Right lobe of liver (tissue), 6 donors: Measurements from ENCODE around the gene GABRG3. TPM values are rescaled to one million over a fixed set of nuclear protein-coding genes. Genes with fewer than 3 reads are reported as not detected.

Experiments
- ATAC-seq, 4 donors: fragments of 200-7000 bp; cut with Tn5 transposase; one replicate each; pipeline ENCODE4 v1.9.1; 2020; ENCODE audit warnings: mild to moderate bottlenecking in 4 of 4, moderate library complexity in 4 of 4
- DNase-seq, 3 donors: peaks; one replicate each; pipeline ENCODE4 v3.0.0-alpha.2; 2020
- H3K27ac ChIP-seq, 3 donors: fragments of 200-600 bp; one replicate each; pipeline ENCODE4 v1.8.0; 2022
- H3K27me3 ChIP-seq, 2 donors: fragments of 200-600 bp; one replicate each; pipeline ENCODE4 v1.8.0; 2022
- H3K36me3 ChIP-seq, 4 donors: fragments of 200-600 bp; sonication (generic) in 1 of 4; one replicate each; pipeline versions ENCODE4 v1.5.1 to v1.8.0; 2017 to 2022; ENCODE audit warnings: control low read depth in 1 of 4
- H3K4me1 ChIP-seq, 4 donors: fragments of 200-600 bp; sonication (generic) in 1 of 4; one replicate each; pipeline versions ENCODE4 v1.5.1 to v1.8.0; 2017 to 2022; ENCODE audit warnings: control low read depth in 1 of 4
- H3K4me3 ChIP-seq, 3 donors: fragments of 200-600 bp; one replicate each; pipeline ENCODE4 v1.8.0; 2022
- H3K9me3 ChIP-seq, 4 donors: fragments of 200-600 bp; sonication (generic) in 1 of 4; one replicate each; pipeline versions ENCODE4 v1.5.1 to v1.8.0; 2017 to 2022; ENCODE audit warnings: control low read depth in 1 of 4
- POLR2A ChIP-seq: fragments of 450-650 bp; IDR thresholded peaks from one replicate; pipeline ENCODE4 v1.6.1; 2017; ENCODE audit warnings: antibody characterized with exemption, mild to moderate bottlenecking
- WGBS: methylation state at CpG from one replicate; pipeline ENCODE4 v1.1.6; 2018; ENCODE audit warnings: low coverage, low lambda C conversion rate; ENCODE audit not compliant: insufficient coverage; ENCODE audit errors: missing lambda C conversion rate; 5-methylcytosine and 5-hydroxymethylcytosine counted together
- intact Hi-C, 2 donors: fragments of 100-400 bp; cut with DNase I; formaldehyde crosslinking; loops; one replicate each; pipeline versions ENCODE4 v1.11.2 to v1.14.1; 2022
- total RNA-seq, 6 experiments: library from RNA; depleted of rRNA in 2 of 6; stranded (reverse); fragments of >200 nt in 2 of 6; fragmentation: NEBNext Ultra II Directional in 3 of 6; extraction: Animal tissue kit (Norgen Biotek cat#: 25700) in 3 of 6; gene quantifications; one replicate each; pipeline versions ENCODE4 v1.1.0 to v1.2.4, GENCODE V29; 2016 to 2023
- TF ChIP-seq, protein P1 (sequence below), 4 donors: fragments of 200-600 bp in 3 of 4; fragments of 450-650 bp in 1 of 4; IDR thresholded peaks; one replicate each; pipeline versions ENCODE4 v1.5.1 to v1.8.0; 2016 to 2022; ENCODE audit warnings: antibody characterized with exemption in 4 of 4, mild to moderate bottlenecking in 2 of 4
- donor health status: DM: no; HTN: yes; CAD: no.
- donor health status: DM: no; HTN: no; CAD: no.
- donor health status: DM: no; HTN: no; CAD: no.
- donor health status: DM: no; HTN: yes; CAD: no.
- donor health status: DM: no; HTN: yes; CAD: no.

Gene GABRG3
- total RNA-seq, 6 experiments from 2014 or later: 0.18 TPM; not detected in 5

DNA sequence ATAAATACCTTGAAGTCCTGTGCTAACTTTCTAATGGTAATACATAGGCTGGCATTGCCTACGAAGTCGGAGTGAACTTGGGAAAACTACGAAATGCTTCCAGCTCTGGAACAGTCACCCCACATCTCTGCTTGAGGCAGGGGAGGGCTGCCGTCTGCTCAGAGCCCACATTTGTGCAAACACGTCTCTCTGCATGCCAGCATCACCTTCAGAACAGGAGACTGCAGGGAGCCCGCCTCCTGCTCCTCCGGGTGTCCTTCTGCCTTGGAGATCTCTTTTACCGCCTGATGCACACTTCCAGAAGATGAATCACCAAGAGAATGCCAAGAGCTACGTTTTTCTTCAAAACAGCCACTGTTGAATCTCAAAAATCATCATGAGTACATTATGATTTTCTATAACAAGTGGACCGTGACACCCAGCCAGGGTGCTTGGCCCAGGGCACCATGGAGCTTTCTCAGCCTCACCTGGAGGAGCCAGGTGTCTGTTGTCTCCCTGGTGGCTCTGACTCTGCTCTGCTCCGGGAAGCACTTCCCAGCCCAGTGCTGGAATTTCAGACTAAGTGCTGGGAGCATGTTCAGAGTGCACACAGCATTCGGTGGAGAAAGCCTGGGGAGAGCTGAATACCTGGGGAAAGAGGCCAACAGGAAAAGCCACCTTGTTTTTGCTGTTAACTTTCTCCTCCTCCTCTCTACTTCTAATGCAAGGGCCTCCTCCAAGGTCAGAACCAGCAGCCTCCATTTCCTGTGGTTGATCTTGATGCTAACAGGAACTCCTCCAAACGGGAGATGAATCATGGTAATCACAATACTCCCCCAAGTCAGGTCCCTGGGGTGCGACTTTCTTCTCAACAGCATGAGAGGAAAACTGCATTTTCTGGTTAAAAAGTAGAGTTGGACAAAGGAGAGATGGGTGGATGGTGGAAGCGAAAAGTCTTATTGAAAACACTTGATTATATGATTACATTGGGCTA is 467.7 kb downstream of the GABRG3 start:
- H3K27me3 ChIP-seq: no peaks in the 10 kb centered on the region
- no peaks in the 10 kb centered on the region for H3K36me3 ChIP-seq
- no peak for ATAC-seq
- H3K27ac ChIP-seq: no peak overlapping the region
- WGBS: 45% methylated on average over 12 of the region's 15 CpGs
- no peak for DNase-seq
- H3K9me3 ChIP-seq: no peaks in the 10 kb centered on the region
- TF ChIP-seq, protein P1, sequence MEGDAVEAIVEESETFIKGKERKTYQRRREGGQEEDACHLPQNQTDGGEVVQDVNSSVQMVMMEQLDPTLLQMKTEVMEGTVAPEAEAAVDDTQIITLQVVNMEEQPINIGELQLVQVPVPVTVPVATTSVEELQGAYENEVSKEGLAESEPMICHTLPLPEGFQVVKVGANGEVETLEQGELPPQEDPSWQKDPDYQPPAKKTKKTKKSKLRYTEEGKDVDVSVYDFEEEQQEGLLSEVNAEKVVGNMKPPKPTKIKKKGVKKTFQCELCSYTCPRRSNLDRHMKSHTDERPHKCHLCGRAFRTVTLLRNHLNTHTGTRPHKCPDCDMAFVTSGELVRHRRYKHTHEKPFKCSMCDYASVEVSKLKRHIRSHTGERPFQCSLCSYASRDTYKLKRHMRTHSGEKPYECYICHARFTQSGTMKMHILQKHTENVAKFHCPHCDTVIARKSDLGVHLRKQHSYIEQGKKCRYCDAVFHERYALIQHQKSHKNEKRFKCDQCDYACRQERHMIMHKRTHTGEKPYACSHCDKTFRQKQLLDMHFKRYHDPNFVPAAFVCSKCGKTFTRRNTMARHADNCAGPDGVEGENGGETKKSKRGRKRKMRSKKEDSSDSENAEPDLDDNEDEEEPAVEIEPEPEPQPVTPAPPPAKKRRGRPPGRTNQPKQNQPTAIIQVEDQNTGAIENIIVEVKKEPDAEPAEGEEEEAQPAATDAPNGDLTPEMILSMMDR (IDR thresholded peaks at IDR 0.05): no peak
- TF ChIP-seq POLR2A: no peak
- intact Hi-C loops: no loop called here
- H3K4me3 ChIP-seq: no peak overlapping the region
- H3K4me1 ChIP-seq: no peaks in the 10 kb centered on the region

DNA sequence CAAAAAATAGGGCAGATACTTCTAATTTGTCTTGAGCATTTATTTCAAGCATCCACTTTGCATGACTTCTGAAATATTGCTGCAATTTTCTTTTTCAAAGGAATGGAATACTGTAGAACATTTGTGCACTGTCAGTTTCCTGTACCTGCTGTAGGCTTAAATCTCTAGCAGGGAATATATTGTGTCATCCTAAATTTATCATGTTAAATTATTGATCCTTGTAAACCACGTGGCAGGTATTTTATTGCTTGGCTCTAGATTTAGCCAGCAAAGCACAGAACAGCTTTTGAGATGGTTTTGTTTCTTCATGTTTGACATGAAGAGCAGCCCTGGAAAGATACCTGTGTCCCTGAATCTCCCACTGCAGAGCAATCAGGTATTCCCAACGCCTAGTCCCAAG is 470.1 kb downstream of the GABRG3 start:
- intact Hi-C loops: no loop called here
- Histone ChIP-seq H3K27me3 (no peaks in the 10 kb centered on the region), H3K27ac (no peak overlapping the region), H3K4me1 (no peaks in the 10 kb centered on the region), H3K36me3 (no peaks in the 10 kb centered on the region), H3K9me3 (no peaks in the 10 kb centered on the region), H3K4me3 (no peak overlapping the region)
- ATAC-seq (no peak), DNase-seq (no peak)
- WGBS: 6% methylated on average over 2 of the region's 2 CpGs
- TF ChIP-seq POLR2A: no peak
- TF ChIP-seq, protein P1 (IDR thresholded peaks at IDR 0.05): no peak

DNA sequence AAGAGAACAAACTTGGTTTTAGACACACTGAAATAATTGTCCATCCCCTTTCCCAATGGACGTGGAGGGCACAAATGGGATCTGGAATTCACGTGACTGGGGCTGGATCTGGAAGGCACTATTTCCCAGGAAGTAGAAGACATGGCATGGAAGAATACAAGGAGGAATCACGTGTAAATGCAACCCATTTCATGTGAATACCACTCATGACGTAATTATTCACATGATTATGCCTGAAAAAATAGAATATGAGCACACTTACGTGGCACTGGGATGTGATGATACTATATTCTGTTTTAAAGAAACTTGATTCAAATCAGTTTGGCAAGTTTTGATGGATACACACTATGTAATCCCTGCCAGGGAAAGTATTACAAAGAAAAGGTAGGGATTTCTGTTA is 477.3 kb downstream of the GABRG3 start:
- Histone ChIP-seq H3K27me3 (no peaks in the 10 kb centered on the region), H3K36me3 (no peaks in the 10 kb centered on the region), H3K4me3 (no peak overlapping the region), H3K27ac (no peak overlapping the region), H3K4me1 (no peaks in the 10 kb centered on the region), H3K9me3 (no peaks in the 10 kb centered on the region)
- ATAC-seq: no peak
- TF ChIP-seq, protein P1 (IDR thresholded peaks at IDR 0.05): no peak
- no peak for TF ChIP-seq POLR2A
- intact Hi-C loops: no loop called here
- whole genome bisulfite sequencing: 61% methylated on average over 5 of the region's 5 CpGs
- DNase-seq: no peak

DNA sequence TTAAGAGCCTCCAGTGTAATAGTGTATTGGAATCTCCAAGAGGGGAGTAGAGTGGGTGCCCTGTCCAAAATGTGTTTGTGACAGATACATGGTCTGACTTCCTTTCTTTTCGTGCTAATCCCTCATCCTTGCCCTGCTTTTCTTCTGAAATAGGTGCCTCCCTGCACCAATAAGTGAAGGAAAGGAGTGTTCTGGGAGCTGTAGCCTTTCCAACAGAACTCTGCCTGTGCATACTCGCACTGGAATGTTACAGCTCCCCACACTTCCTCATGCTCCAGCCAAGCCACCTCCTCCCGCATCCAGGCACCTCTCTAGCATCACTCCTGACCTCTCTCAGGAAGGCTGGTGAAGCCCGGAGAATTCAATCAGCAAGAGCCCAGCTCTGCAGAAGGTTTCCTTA is 478.0 kb downstream of the GABRG3 start:
- Histone ChIP-seq H3K27me3 (no peaks in the 10 kb centered on the region), H3K27ac (no peak overlapping the region), H3K4me1 (no peaks in the 10 kb centered on the region), H3K9me3 (no peaks in the 10 kb centered on the region), H3K4me3 (no peak overlapping the region), H3K36me3 (no peaks in the 10 kb centered on the region)
- ATAC-seq (no peak), DNase-seq (no peak)
- TF ChIP-seq, protein P1 (IDR thresholded peaks at IDR 0.05): no peak
- TF ChIP-seq POLR2A: no peak
- WGBS: 31% methylated on average over 4 of the region's 4 CpGs
- intact Hi-C loops: no loop called here
